Left renal cortex interstitium (tissue), 4 donors: ENCODE data around the gene CT55. TPM values are rescaled to one million over a fixed set of nuclear protein-coding genes. Genes with fewer than 3 reads are reported as not detected.

Source experiments
- polyA plus RNA-seq, 4 donors: library from polyadenylated mRNA; unstranded; fragments of 120-200 nt; gene quantifications; one replicate each; pipeline ENCODE4 v1.2.1, GENCODE V29; 2013; ENCODE audit not compliant: insufficient read length in 4 of 4

Gene CT55
- polyA plus RNA-seq, 4 donors = 0.13 to 0.30 (median 0.20) TPM

Other genes starting within 250 kb of the CT55 start
- 10 to 100 TPM in 3 of 4 donors, 1 to 10 TPM in 1; 8.2 to 11.8 (median 10.3) TPM for gene SMIM10, start 180.4 kb downstream of the CT55 start, polyA plus RNA-seq
- 10 to 100 TPM; 22.6 to 26.2 (median 25.6) TPM for gene RTL8B, start 148.9 kb downstream of the CT55 start, polyA plus RNA-seq
- gene RTL8C, start 139.0 kb downstream of the CT55 start, polyA plus RNA-seq = 100 to 1,000 TPM; 154 to 225 (median 183) TPM
- gene RTL8A, start 119.3 kb downstream of the CT55 start, polyA plus RNA-seq = 100 to 1,000 TPM in 1 of 4 donors, 10 to 100 TPM in 3; 73.2 to 103 (median 91.1) TPM
- 1 to 10 TPM; 7.1 to 9.4 (median 8.2) TPM for gene SMIM10L2B, start 72.7 kb downstream of the CT55 start, polyA plus RNA-seq
- under 1 TPM in 1 of 4 donors, not detected in 3; 0.25 TPM for gene ETDB, start 50.9 kb downstream of the CT55 start, polyA plus RNA-seq
- under 1 TPM in 2 of 4 donors, not detected in 2; 0.39 to 0.51 TPM for gene ETDA, start 80.7 kb upstream of the CT55 start, polyA plus RNA-seq
- gene ETDC, start 138.1 kb upstream of the CT55 start, polyA plus RNA-seq = not detected
- gene ZNF75D, start 172.7 kb upstream of the CT55 start, polyA plus RNA-seq = 10 to 100 TPM; 16.4 to 23.5 (median 19.1) TPM
- gene ZNF449, start 173.4 kb upstream of the CT55 start, polyA plus RNA-seq = 10 to 100 TPM; 12.0 to 15.1 (median 13.1) TPM